Measurements from ENCODE around the gene PHACTR4.

DNA sequence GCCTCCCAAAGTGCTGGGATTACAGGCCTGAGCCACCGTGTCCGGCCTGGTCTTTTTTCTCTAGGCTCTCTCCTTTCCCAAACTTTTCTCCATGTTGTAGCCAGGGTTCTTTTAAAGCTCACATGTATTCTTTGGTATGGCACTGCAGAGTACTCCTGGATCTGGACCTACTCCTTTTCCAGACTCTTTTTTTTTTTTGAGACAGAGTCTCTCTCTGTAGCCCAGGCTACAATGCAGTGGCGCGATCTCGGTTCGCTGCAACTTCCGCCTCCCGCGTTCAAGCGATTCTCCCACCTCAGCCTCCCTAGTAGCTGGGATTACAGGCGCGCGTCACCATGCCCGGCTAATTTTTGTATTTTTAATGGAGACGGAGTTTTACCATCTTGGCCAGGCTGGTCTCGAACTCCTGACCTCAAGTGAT lies 41.3 kb upstream of the PHACTR4 start:
- TF ChIP-seq POLR2AphosphoS5 (IDR thresholded peaks at IDR 0.05; ENCODE audit: insufficient read depth, low read depth, low read length) (no peak), FOS (IDR thresholded peaks at IDR 0.05; ENCODE audit: borderline replicate concordance, insufficient read depth, low read length) (no peak)
- TF ChIP-seq, protein P1, sequence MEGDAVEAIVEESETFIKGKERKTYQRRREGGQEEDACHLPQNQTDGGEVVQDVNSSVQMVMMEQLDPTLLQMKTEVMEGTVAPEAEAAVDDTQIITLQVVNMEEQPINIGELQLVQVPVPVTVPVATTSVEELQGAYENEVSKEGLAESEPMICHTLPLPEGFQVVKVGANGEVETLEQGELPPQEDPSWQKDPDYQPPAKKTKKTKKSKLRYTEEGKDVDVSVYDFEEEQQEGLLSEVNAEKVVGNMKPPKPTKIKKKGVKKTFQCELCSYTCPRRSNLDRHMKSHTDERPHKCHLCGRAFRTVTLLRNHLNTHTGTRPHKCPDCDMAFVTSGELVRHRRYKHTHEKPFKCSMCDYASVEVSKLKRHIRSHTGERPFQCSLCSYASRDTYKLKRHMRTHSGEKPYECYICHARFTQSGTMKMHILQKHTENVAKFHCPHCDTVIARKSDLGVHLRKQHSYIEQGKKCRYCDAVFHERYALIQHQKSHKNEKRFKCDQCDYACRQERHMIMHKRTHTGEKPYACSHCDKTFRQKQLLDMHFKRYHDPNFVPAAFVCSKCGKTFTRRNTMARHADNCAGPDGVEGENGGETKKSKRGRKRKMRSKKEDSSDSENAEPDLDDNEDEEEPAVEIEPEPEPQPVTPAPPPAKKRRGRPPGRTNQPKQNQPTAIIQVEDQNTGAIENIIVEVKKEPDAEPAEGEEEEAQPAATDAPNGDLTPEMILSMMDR (IDR thresholded peaks at IDR 0.05; ENCODE audit: extremely low read depth in 1 of 2, insufficient read depth in 1 of 2, low read depth in 1 of 2, low read length in 2 of 2) = no peak

All from endothelial cell of umbilical vein (primary cell).